ENCODE results near the gene WDR37.
A peak's percentile ranks its signal among the peaks of the same experiment; 100 is the strongest.
"Not testable (repeated sequence)": the region's sequence is repeated elsewhere in the genome, so short reads cannot be mapped to it uniquely, and the experiment has no call there.

Gene WDR37, protein sequence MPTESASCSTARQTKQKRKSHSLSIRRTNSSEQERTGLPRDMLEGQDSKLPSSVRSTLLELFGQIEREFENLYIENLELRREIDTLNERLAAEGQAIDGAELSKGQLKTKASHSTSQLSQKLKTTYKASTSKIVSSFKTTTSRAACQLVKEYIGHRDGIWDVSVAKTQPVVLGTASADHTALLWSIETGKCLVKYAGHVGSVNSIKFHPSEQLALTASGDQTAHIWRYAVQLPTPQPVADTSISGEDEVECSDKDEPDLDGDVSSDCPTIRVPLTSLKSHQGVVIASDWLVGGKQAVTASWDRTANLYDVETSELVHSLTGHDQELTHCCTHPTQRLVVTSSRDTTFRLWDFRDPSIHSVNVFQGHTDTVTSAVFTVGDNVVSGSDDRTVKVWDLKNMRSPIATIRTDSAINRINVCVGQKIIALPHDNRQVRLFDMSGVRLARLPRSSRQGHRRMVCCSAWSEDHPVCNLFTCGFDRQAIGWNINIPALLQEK

DNA sequence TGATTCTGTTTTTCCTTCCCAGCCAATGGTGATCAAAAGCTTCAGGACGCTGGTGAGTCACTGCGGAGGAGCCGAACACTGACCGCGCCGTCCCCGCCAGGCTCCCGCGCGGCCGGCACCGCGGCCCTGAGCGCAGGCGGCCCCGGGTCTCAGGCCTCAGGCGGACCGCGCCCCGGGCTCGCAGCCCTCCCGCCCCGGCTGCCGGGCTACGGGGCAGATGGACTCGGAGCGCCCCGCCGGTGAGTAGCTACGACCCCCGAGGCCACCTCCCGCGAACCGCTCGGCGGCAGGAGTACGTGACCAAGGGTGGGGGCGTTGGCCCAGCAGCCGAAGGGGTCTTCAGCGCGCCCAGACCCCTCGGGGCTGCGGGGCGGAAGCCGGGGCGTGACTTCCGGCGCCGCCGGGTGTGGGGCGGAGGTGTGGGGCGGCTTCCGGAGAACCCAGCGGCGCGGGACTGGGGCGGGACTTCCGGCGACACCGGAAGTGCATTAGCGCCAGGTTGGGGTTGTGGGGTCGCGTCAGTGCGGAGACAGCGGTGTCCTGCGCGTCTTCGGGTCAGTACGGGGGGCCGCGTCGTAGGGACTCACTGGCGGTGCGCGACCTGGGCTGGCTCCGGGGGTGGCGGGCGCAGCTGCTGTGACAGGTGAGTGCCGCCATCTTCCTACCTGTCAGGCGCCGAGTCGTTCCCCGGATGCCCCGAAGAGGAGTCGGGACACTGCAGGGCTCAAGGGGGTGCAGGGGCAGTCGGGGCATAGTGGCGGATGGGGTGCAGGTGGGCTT lies at the start of gene WDR37:
Gene WDR37 (plus strand): TSS at position 60 of the 780 bp plus-strand sequence. CDS start 15,771 bp downstream, outside the sequence.
- peak; percentile 93 for DNase-seq

DNA sequence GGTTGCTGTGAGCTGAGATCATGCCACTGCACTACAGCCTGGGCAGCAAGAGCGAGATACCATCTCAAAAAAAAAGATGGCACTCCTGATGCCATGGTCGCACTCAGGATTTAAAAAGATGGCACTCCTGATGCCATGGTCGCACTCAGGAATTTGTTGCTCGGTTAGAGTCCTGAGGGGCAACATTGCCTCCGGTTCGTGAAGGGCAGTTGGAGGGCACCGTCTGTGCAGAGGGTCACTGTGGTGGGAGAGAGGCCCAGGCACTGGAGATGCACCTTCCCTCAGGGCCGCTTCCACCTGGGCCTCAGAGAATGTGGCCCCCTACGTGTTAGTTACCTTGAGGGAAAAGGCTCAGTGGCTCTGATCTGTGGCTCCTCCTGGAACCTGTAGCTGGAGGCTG lies 49.6 kb upstream of the WDR37 start:
- DNase-seq, result no peak

DNA sequence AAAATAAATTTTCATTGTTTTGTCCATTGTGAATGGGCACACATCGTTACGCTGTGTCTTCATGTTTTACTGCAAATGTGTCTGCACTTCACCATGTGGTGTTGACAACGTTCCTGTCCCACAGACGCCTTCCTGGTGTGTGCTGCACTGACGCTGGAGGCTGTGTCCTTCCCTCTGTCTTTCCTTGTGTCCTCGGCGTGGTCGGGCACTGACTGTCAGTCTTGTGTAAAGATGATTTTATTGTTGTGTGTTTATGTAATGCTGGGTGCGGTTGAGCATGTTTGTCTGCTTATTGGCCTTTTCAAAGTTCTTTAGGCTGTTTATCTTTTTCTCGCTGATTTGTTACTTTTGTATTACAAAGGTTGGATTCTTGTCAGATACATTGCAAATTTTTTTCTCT lies 48.6 kb upstream of the WDR37 start:
- DNase-seq, result no peak

DNA sequence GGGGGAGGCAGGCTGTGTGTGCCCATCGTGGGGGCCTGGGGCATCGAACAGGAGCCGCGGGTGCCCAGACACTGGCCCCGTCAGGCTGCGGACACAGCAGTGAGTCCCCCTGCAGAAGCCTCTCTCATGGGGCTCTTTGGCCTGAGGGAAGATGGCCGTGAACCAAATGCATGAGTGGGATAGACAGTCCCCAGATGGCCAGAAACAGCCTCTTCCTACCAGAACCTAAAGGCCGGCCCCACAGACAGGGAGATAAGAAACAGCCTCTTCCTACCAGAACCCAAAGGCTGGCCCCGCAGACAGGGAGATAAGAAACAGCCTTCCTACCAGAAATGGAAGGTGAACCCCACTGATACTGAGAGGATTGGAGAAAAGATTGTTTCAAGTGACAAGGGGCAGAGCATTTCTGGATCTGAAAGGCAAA lies 47.1 kb upstream of the WDR37 start:
- DNase-seq, result peak; percentile 79

DNA sequence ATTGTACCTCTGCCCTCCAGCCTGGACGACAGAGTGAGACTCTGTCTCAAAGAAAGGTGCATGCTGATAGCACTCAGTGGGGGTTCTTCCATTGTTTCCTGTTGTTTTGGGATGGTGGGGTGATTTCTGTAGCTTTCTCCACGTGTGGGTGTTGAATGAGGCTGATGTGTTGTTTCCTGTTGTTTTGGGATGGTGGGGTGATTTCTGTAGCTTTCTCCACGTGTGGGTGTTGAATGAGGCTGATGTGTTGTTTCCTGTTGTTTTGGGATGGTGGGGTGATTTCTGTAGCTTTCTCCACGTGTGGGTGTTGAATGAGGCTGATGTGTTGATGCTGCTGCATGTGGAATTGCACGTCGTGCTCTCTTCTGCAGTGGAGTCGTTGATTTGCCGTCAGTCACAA lies 46.2 kb upstream of the WDR37 start:
- DNase-seq, result not testable (repeated sequence)

DNA sequence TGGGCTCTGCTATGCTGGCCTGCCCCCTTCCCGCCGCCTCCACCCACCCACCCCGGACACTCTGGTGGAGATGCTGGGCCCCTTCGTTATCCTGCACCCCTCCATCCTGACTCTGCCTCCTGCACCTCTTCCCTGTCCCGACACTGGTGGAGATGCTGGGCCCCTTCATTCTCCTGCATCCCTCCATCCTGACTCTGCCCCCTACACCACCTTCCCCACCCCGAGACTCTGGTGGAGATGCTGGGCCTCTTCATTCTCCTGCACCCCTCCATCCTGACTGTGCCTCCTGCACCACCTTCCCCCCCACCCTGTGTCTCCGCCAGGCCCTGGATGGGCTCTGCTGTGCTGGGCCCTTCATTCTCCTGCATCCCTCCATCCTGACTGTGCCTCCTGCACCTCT lies 45.5 kb upstream of the WDR37 start:
- DNase-seq, result no peak

DNA sequence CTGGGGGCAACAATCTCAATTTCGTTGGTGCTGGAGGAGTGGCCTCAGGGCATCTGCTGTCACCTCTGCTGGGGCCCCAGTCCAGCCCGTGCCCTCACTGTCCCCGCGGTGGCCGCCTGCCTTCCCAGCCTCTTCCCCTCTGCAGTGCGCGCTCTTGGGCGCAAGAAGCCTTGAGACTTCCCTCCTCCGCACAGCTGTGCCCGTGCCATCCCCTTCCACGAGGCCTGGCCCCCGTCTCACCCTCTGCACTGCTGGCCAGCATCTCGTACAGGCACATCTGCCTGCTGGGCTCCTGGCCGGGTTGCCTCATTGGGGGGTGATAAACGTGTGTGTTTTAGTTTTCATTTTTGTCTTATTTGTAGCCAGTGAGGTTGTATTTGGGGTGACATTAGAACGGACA lies 44.5 kb upstream of the WDR37 start:
- no peak for DNase-seq

DNA sequence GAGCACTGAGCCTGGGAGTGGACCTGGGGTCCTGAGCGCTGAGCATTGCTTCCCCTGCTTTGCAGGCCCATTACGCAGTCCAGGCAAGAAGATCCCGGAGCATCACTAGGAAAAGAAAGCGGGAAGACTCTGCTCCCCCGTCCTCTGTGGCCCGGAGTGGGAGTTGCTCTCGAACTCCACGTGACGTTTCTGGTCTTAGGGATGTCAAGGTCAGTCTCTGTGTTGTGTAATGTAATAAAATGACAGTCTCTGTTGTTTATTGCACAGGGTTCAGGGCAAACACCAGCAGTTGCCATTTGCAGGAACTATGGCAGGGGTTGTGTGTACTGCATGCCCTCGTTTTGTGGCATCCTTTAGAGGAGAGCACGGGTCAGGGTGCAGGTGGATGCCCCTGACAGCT lies 40.5 kb upstream of the WDR37 start:
- DNase-seq, result no peak

DNA sequence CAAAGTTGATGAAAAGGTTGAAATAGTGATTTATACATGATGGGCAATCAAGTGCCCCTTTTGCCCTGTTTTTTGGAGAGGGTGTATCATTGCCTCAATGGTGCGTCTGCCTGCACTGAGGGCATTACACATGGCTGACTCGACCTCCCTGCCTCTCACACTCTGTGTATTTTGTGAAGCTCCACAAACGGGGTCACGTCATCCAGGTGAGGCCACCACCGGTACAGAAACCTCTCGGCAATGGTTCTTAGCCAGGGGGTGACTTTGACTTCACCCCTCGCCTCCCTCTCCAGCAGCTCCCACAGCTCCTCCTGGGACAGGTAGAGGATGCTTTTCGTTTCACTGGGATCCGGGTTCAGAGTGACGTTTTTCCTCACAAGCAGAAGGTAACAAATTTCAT lies 36.8 kb upstream of the WDR37 start:
- no peak for DNase-seq

DNA sequence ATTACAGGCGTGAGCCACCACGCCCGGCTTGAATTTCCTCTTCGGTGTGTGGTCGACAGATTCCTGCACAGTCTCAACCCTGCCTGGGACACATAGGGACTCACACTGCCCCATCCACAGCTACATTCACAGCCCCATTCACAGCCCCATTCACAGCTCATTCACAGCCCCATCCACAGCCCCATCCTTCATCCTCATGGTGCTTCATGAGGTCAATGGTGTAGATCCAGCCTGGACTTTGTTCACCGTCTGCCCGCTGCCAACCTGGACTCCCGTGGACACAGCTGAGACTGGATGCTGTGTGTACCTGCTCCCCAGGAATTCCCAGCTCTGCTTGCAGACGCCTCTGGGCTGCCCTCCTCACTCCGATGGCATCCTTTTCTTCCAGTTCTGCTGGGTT lies 35.7 kb upstream of the WDR37 start:
- no peak for DNase-seq

DNA sequence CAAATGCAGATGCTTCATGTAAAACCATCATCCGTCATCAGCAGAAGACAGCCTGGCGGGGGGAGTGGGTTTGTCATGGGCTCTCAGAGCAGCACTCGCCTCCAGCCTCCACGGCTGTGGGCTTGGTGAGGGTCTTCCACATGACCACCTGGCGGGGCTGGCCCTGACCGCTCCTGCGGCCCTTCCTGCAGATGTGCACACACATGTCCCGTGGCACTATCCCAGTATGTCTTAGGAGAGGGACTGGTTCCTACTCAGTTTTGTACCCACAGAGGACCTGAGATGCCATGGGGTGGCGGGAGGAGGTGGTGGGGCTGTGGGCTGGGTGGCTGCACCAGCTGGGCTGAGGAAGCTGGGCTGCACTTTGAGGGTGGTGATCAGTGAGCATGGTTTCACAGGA lies 35.2 kb upstream of the WDR37 start:
- DNase-seq, result no peak

DNA sequence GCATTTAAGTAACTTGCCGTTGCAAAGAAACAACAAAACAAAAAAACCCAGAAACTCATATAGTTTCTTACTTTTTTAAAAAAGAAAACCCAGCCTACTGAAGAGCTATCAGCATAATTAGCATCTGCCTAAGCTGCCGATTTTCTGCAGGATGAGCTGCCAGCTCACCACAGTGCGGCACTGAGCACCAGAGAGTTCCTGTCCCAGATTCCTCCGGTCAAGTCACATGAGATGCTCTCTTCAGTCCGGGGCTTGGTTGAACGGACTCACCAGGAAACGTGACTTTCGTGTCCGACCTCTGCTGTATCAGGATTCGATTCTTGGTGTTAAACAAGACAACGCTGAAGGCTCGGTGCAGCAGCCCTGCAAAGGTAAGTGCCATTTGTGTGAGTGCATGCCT lies 33.8 kb upstream of the WDR37 start:
- DNase-seq, result no peak

DNA sequence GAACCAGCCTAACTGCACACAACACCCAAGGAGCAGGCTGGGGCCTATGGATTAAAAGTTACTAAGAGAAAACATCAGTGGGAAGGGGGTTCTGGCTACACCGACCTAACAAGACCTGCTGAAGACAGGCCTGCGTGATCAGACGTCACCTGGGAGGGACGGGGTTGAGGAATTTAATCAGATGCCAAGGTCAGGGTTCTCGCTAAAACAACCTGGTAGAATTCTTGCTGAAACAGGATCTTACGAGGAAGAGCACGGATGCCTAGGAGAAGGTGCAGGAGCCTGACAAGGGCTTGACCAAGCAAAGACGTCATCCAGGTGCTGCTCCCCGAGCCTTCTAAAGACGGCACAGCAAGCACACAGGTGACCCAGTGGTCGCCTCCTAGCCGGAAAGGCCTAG lies 32.1 kb upstream of the WDR37 start:
- no peak for DNase-seq

DNA sequence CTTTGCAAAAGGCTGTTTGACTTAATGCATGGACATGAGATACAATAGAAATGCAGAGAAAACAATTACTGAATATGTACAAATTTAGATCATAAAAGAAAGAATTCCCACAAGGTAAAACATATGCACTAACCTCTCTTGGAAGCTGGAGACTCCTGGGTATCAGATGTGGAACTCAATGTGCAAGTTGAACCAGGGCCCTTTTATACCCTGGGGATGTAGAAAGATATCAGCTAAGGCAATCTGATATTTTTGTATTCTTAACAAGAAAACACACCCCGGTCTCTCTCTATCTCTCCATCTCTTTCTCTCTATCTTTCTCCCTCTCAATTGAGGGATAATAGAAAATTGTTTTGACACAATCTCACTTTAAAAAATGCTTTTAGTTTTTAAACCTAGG lies 30.5 kb upstream of the WDR37 start, which contains the start of gene IDI2:
Gene IDI2 (minus strand): TSS at position 177 of the 400 bp plus-strand sequence. CDS start 1,136 bp downstream, outside the sequence.
- no peak for DNase-seq

DNA sequence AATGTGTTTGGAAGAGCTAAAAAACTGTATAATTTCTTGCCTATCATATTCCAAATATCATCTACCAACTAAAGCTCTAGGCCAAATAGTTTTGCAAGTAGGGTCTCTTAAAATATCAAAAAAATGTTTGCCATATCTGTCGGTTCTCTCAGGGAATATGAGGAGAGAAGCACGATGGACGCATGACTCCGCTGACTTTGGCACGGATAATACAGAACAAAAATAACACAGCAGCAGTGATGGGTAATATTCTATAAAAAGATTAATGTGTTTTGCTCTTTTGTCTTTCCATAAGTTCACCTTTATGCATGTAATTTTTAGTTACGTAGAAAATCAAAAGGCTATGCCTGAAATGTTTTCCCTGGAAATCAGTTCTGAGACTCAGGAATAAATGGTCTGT lies 29.6 kb upstream of the WDR37 start:
- no peak for DNase-seq

DNA sequence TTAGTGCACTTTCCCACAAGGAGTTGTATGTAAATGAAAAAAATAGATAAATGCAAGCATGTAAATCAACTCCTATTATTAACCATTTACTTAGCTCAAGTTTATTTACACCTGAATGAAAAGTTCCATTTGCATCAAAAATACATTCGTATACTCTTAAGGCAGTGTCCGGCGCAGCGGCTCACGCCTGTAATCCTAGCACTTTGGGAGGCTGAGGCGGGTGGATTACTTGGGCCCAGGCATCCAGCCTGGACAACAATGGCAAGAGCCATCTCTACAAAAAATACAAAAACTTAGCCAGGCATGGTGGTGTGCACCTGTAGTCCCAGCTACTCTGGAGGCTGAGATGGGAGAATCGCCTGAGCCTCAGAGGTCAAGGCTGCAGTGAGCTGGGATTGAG lies 26.3 kb upstream of the WDR37 start:
- DNase-seq, result no peak

DNA sequence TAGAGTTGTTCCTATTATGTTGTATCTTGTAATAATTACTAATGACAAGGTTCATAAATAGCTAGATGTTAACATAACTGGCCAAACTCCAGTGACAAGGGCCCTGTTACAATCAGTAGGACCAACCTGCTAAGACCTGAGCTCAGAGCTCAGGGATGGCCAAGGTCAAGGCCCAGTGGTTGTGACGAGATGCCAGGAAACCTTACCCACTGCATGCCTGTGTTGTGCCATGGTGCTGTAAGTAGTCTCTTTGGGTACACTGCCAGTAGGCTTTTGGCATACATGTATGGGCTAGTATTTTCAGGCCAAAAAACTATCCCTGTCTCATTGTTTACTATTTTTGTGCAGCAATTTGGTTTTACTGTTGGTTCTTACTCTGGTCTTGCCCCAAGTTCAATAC lies 22.6 kb upstream of the WDR37 start:
- DNase-seq, result no peak

DNA sequence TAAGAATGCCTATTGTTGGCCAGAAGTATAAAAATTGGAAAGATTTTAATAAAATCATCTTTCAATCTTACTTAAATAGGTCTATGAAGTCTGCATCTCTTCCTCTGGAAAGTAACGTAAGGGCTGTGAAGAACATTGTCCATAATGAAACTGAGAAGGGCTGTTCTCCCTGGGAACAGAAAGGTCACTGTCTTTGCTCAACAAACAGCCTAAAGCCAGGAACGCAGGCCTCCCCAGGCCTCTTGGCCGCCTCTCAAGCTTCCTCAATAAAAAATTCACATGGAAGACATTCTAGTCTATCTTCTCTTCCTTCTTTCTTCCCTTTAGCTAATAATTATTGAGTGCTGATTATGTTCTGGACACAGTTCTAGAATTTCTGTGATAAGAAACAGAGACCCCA lies 21.4 kb upstream of the WDR37 start:
- DNase-seq, result no peak

DNA sequence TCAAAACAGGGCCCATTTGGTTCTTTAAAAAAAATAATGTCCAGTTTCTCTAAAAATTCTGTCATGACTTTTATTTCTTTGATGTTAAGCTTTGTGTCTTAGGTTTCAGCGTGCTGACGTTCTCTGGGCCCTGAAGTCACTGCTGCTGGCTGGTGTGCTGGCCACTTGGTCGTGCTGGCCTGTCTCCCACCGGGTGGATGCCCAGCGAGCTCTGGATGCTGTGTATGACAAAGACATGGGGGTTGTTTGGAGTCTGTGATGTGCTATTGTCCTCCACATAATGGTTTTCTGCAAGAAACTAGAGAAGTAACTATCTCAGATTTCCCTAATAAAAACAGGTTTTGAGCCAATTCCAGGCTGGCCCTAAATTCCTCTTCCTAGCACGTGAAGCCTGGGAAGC lies 21.0 kb upstream of the WDR37 start:
- no peak for DNase-seq

DNA sequence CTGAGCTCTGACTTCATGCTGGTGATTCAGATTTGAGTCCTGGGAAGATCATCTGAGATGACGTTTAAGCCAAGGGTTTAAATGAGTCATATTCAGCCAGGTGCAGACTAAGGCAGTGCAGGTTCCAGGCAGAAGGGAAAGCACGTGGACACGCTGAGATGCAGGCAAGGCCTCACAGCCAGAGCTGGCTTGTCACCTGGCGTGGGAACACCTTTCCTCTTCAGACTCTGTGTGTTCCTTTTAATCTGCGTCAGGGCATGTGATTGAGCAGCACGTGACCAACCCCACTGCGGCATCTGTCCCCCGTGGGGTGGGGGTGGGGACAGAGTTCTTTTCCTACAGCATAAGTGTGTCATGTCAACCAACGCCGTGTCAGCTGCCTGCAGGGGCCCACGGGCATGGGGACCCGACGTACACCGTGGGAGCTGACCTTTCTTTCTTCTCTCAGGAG lies 19.8 kb upstream of the WDR37 start:
- DNase-seq, result no peak

DNA sequence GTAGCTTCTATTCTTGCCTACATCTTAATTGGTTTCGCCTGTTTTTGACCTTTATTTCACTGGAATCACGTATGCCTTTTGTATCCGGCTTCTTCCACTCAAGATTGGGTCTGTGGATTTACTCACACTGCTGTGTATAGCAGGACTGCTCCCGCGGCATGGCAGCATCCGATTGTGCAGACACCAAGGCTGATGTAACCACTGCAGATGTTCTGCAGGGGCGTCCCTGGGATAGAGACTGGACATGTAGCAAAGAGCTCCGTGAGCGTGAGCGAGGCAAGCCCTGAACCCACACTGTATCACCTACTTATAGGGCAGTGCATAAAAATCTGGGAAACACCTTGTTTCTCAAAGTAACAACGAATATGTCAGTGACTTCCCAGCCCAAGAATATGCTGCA lies 19.1 kb upstream of the WDR37 start:
- no peak for DNase-seq

DNA sequence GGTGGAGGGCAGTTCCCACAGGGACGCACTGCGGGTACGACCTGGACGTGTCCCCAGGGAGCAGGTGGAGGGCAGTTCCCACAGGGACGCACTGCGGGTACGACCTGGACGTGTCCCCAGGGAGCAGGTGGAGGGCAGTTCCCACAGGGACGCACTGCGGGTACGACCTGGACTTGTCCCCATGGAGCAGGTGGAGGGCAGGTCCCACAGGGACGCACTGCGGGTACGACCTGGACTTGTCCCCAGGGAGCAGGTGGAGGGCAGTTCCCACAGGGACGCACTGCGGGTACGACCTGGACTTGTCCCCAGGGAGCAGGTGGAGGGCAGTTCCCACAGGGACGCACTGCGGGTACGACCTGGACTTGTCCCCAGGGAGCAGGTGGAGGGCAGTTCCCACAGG lies 17.4 kb upstream of the WDR37 start:
- not testable (repeated sequence) for DNase-seq

DNA sequence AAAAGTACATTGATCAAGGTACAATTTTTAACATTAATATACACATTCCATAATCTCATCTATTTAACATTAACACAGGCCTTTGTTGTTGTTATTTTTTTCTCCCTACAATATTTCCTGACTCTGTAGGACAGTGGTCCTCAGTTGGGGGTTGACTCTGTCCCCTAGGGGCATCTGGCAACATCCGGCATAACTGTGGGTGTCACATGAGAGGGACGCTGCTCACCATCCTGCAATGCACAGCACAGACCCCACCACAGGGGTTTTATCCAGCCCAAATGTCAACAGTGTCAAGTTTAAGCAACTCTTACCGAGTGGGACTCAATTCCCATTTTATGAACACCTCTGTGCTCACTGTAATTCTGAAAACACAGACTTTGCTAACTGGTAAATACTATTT lies 16.1 kb upstream of the WDR37 start:
- no peak for DNase-seq

DNA sequence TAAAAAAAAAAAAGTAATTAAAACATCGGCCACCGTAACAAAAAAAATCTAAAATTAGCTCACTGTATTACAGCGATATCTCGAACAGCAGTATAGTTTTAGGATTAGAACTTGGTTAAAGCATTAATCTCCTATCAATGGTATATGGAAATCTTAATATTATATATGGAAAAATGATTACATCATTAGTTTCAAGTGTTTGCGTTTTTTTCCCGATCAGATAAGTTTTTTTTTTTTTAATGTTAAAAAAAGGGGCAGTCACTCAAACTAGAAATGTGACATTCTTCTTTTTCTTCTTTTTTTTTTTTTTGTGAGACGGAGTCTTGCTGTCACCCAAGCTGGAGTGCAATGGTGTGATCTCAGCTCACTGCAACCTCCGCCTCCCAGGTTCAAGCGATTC lies 14.7 kb upstream of the WDR37 start:
- DNase-seq, result no peak

Data from hematopoietic multipotent progenitor cell treated with erythropoietin and hydrocortisone succinate and interleukin-3 and kit ligand, for 4 days (in vitro differentiated cells).